ENCODE results near the gene RING1. TPM values are rescaled to one million over a fixed set of nuclear protein-coding genes. Genes with fewer than 3 reads are reported as not detected.

The RING1 gene
- total RNA-seq, 2 donors from 2014 or later, result 27.9 to 28.2 TPM

DNA sequence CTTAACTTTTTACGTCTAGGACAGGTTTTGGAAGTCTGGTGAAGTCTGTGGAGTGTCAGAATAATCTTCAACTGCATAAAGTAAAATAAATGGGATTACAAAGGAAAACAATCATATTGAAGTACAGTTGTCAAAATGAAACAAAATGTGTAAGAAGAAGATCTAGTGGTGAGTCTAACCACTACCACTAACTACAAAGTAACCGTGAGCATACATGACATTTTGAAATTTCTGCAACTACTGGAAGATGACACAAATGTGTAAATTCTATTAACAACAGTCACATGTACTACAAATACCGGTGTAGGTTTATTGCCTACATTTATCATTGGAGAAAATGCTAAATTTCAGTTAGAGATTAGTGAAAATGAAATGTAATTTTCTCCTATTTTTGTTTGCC lies 33.7 kb downstream of the RING1 start:
- H3K36me3 Mint-ChIP-seq (ENCODE audit: low read depth), result peaks cover 3% of the 10 kb centered on the region
- ATAC-seq (peak; percentile 25), DNase-seq (no peak)
- peaks cover 31% of the 10 kb centered on the region for H3K27me3 Mint-ChIP-seq
- H3K27ac Mint-ChIP-seq, result peak overlapping the region; percentile 83
- H3K9me3 ChIP-seq (ENCODE audit: control insufficient read depth, low read length, poor library complexity, severe bottlenecking), result no peaks in the 10 kb centered on the region
- H3K4me3 Mint-ChIP-seq, result no peak overlapping the region
- H3K4me1 Mint-ChIP-seq, result peaks cover 7% of the 10 kb centered on the region

- no peak for DNase-seq
- Mint-ChIP-seq H3K27me3 (peaks cover 21% of the 10 kb centered on the region), H3K27ac (no peak overlapping the region), H3K36me3 (ENCODE audit: low read depth) (peaks cover 3% of the 10 kb centered on the region), H3K4me1 (peaks cover 9% of the 10 kb centered on the region), H3K4me3 (no peak overlapping the region)
- no peak for ATAC-seq
- no peaks in the 10 kb centered on the region for H3K9me3 ChIP-seq (ENCODE audit: control insufficient read depth, low read length, poor library complexity, severe bottlenecking)
These were observed 35.2 kb downstream of the RING1 start for GRCh38 chr6:33243476-33243875.

DNA sequence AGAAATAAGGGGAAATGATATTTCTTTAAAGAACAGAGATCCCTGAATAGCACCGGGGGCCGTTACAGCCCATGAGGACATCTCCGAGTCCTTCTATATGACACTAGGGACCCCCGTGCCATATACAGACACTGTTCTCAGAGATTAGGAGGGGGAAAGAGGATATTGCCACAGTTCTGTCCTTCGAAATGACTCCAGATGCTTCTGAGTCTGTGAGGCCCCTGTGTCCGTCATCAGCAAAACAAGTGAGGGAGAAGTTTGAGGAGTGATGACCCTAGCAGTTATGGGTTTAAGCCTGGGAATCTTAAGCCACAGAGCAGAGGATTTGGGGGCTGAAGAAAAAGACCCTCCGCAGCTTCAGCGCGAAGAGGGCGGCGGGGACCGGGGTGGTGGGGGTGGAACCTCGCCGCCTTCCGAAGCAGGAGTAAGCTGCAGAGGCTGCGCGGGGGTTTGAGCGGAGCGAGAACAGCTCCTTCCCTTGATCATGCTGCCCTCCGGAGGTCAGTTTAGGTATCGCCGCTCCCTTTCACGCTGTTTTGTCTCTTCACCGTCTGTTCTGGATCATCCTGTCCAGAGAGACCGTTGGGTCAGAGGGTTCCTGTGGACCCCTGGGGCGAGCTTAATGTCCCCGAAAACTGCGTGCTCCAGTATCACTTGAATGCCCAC lies 39.8 kb downstream of the RING1 start:
- ATAC-seq (peak; percentile 44), DNase-seq (peak; percentile 77 to 88 (median 80))
- peaks cover 28% of the 10 kb centered on the region for H3K4me1 Mint-ChIP-seq
- peaks cover 3% of the 10 kb centered on the region for H3K36me3 Mint-ChIP-seq (ENCODE audit: low read depth)
- no peaks in the 10 kb centered on the region for H3K27me3 Mint-ChIP-seq
- no peaks in the 10 kb centered on the region for H3K9me3 ChIP-seq (ENCODE audit: control insufficient read depth, low read length, poor library complexity, severe bottlenecking)
- H3K4me3 Mint-ChIP-seq, result peak overlapping the region; percentile 93
- peak overlapping the region; percentile 98 for H3K27ac Mint-ChIP-seq

- Mint-ChIP-seq H3K4me3 (peak overlapping the region; percentile 93), H3K36me3 (ENCODE audit: low read depth) (peaks cover 3% of the 10 kb centered on the region), H3K27me3 (no peaks in the 10 kb centered on the region), H3K4me1 (peaks cover 28% of the 10 kb centered on the region), H3K27ac (peak overlapping the region; percentile 98)
- H3K9me3 ChIP-seq (ENCODE audit: control insufficient read depth, low read length, poor library complexity, severe bottlenecking), result no peaks in the 10 kb centered on the region
- peak in 1 of 3 donors; percentile 23 for DNase-seq
- peak; percentile 27 for ATAC-seq
These were observed 40.3 kb downstream of the RING1 start for GRCh38 chr6:33248643-33248931.

- Mint-ChIP-seq H3K27ac (peak overlapping the region; percentile 98), H3K27me3 (no peaks in the 10 kb centered on the region), H3K36me3 (ENCODE audit: low read depth) (peaks cover 3% of the 10 kb centered on the region), H3K4me1 (peaks cover 28% of the 10 kb centered on the region), H3K4me3 (peak overlapping the region; percentile 93)
- peak; percentile 85 to 95 (median 89) for DNase-seq
- no peaks in the 10 kb centered on the region for H3K9me3 ChIP-seq (ENCODE audit: control insufficient read depth, low read length, poor library complexity, severe bottlenecking)
- peak; percentile 89 for ATAC-seq
These were observed 40.8 kb downstream of the RING1 start for GRCh38 chr6:33248932-33249731.

DNA sequence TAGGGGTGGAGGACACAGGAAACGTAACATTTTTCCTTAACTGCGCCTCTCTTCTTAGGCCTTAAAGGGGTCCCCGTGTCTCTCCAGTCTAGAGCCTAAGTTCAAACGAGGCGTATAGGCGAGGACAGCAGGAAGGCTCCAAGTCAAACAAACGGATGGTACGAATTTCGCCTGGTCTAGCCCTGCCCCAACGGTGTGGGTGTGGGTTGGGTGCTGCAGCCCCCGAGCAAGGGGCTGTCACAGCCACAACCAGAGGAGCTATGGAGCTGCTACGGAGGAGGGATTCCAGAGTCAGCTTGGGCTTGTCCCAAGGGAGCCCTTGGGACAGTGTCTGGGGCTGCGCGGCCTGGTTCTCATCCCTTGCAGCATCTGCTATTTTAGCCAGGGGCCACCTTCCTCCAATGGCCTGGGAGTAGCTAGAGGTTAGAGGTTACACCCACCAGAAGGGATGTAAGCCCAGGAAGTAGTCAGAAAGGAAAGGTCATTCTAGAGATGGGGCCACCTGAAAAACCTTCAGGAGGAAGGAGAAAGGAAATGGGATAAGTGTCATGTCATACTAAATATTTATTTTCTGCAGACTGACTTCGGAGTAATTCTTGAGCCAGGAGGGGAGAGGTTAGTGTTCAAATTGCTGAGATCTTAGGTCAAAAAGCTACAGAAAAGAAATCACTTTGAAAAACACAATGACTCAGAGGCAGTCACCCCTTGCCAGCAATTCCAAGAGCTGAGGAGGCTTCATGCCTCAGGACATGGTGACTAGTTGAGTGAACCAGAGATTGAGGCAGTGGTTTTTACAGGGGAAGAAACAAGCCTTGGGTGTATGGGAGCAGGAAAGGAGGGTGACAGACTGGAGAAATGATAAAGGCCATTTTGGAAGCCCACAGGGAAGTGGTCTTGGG lies 41.7 kb downstream of the RING1 start:
- H3K4me1 Mint-ChIP-seq, result peaks cover 28% of the 10 kb centered on the region
- peak overlapping the region; percentile 93 for H3K4me3 Mint-ChIP-seq
- ATAC-seq (no peak), DNase-seq (no peak)
- no peaks in the 10 kb centered on the region for H3K27me3 Mint-ChIP-seq
- peaks cover 3% of the 10 kb centered on the region for H3K36me3 Mint-ChIP-seq (ENCODE audit: low read depth)
- H3K27ac Mint-ChIP-seq, result peak overlapping the region; percentile 98
- no peaks in the 10 kb centered on the region for H3K9me3 ChIP-seq (ENCODE audit: control insufficient read depth, low read length, poor library complexity, severe bottlenecking)

DNA sequence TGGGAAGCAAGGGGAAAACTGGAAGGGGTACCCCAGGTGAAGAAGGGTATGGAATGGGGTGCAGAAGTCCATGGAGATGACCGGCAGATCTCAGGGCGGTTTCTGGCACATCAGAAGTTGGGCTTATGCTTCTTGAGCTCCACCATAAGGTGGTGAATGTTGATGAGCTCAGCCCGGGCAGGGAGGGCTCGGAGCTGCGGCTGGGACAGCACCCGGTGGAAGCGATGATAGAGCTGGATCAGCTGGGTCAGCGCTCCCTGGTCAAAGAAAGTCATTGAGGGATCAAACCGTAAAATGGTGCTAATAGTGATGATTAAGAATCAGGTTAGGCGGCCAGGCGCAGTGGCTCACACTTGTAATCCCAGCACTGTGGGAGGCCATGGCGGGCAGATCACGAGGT lies 42.4 kb downstream of the RING1 start:
- Mint-ChIP-seq H3K4me3 (peak overlapping the region; percentile 93), H3K27me3 (no peaks in the 10 kb centered on the region), H3K27ac (peak overlapping the region; percentile 98), H3K4me1 (peaks cover 28% of the 10 kb centered on the region), H3K36me3 (ENCODE audit: low read depth) (peaks cover 3% of the 10 kb centered on the region)
- DNase-seq (no peak), ATAC-seq (no peak)
- H3K9me3 ChIP-seq (ENCODE audit: control insufficient read depth, low read length, poor library complexity, severe bottlenecking), result no peaks in the 10 kb centered on the region

GRCh38 chr6:33251395-33252012 lies 43.2 kb downstream of the RING1 start:
- Mint-ChIP-seq H3K4me3 (peak overlapping the region; percentile 55), H3K27ac (peak overlapping the region; percentile 65), H3K36me3 (ENCODE audit: low read depth) (peaks cover 3% of the 10 kb centered on the region), H3K4me1 (peaks cover 28% of the 10 kb centered on the region), H3K27me3 (no peaks in the 10 kb centered on the region)
- DNase-seq (no peak), ATAC-seq (no peak)
- H3K9me3 ChIP-seq (ENCODE audit: control insufficient read depth, low read length, poor library complexity, severe bottlenecking), result no peaks in the 10 kb centered on the region

GRCh38 chr6:33252759-33253158 lies 44.5 kb downstream of the RING1 start:
- H3K9me3 ChIP-seq (ENCODE audit: control insufficient read depth, low read length, poor library complexity, severe bottlenecking), result no peaks in the 10 kb centered on the region
- no peak for DNase-seq
- H3K27me3 Mint-ChIP-seq, result no peaks in the 10 kb centered on the region
- peak overlapping the region; percentile 65 for H3K27ac Mint-ChIP-seq
- ATAC-seq, result no peak
- no peak overlapping the region for H3K4me3 Mint-ChIP-seq
- peaks cover 28% of the 10 kb centered on the region for H3K4me1 Mint-ChIP-seq
- peaks cover 3% of the 10 kb centered on the region for H3K36me3 Mint-ChIP-seq (ENCODE audit: low read depth)

GRCh38 chr6:33254591-33254990 lies 46.3 kb downstream of the RING1 start:
- Mint-ChIP-seq H3K4me1 (peaks cover 21% of the 10 kb centered on the region), H3K36me3 (ENCODE audit: low read depth) (peaks cover 3% of the 10 kb centered on the region), H3K27ac (no peak overlapping the region), H3K4me3 (no peak overlapping the region), H3K27me3 (no peaks in the 10 kb centered on the region)
- DNase-seq (no peak), ATAC-seq (no peak)
- no peaks in the 10 kb centered on the region for H3K9me3 ChIP-seq (ENCODE audit: control insufficient read depth, low read length, poor library complexity, severe bottlenecking)

DNA sequence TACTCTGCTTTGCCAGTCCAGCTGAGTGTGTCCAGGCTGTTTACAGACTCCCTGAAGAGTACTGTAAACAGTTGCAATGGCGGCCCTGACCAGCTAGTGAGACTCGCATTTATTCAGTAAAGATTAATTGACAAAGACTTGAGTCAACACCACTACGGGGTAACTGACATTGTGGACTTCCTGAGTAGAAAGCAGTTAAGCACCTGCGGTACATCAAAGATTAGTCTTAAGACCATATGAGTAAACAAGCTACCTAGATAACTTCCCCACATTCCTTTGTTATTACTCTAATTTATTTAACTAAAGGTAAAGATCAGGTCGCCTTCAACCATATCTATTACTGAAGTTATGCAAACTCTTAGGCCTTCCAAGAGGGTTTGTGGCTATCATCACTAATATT lies 50.7 kb downstream of the RING1 start:
- no peaks in the 10 kb centered on the region for H3K27me3 Mint-ChIP-seq
- ATAC-seq (no peak), DNase-seq (no peak)
- H3K9me3 ChIP-seq (ENCODE audit: control insufficient read depth, low read length, poor library complexity, severe bottlenecking), result no peaks in the 10 kb centered on the region
- no peak overlapping the region for H3K4me3 Mint-ChIP-seq
- H3K27ac Mint-ChIP-seq, result no peak overlapping the region
- H3K4me1 Mint-ChIP-seq, result no peaks in the 10 kb centered on the region
- no peaks in the 10 kb centered on the region for H3K36me3 Mint-ChIP-seq (ENCODE audit: low read depth)

Measured in T-helper 17 cell (primary cell).